ENCODE results near the gene PIK3R3. TPM values are rescaled to one million over a fixed set of nuclear protein-coding genes. Genes with fewer than 3 reads are reported as not detected.

The PIK3R3 gene
- total RNA-seq, 1 experiment from 2014 or later, result 1.6 TPM

DNA sequence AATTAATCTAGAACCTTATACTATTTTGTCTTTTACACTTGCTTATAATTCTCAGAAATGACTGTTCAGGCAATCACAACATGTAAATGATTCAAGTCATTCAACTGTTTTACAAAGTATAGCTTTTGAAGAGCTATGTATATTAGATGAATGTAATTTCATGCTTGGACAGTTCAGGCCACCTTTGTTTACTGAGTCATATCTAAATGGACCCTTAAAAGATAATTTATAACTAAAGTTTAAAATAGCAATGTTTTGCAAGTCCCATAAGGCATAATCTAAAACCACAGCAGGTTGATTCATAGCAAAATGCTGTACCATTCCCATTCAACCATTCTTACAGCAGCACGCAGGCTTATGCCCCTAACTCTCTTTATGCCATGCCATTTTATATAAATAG, 64.8 kb downstream of the PIK3R3 start:
- no peaks in the 10 kb centered on the region for H3K9me3 ChIP-seq (ENCODE audit: control insufficient read depth in 1 of 2, insufficient read depth in 1 of 2, low read depth in 1 of 2, low read length in 2 of 2)
- CTCF ChIA-PET, result no interaction called here
- no peak for TF ChIP-seq CTCF (IDR thresholded peaks at IDR 0.05 in 2 of 3, conservative IDR thresholded peaks at IDR 0.05 in 1 of 3; ENCODE audit: borderline replicate concordance in 1 of 3, insufficient read depth in 1 of 3, low read depth in 2 of 3, low read length in 2 of 3)
- TF ChIP-seq, protein P1, sequence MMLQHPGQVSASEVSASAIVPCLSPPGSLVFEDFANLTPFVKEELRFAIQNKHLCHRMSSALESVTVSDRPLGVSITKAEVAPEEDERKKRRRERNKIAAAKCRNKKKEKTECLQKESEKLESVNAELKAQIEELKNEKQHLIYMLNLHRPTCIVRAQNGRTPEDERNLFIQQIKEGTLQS (IDR thresholded peaks at IDR 0.05), result no peak
- no peak for TF ChIP-seq EZH2phosphoT487 (IDR thresholded peaks at IDR 0.05; ENCODE audit: borderline replicate concordance)
- no peak for TF ChIP-seq MAX (IDR thresholded peaks at IDR 0.05)
- TF ChIP-seq, protein P2, sequence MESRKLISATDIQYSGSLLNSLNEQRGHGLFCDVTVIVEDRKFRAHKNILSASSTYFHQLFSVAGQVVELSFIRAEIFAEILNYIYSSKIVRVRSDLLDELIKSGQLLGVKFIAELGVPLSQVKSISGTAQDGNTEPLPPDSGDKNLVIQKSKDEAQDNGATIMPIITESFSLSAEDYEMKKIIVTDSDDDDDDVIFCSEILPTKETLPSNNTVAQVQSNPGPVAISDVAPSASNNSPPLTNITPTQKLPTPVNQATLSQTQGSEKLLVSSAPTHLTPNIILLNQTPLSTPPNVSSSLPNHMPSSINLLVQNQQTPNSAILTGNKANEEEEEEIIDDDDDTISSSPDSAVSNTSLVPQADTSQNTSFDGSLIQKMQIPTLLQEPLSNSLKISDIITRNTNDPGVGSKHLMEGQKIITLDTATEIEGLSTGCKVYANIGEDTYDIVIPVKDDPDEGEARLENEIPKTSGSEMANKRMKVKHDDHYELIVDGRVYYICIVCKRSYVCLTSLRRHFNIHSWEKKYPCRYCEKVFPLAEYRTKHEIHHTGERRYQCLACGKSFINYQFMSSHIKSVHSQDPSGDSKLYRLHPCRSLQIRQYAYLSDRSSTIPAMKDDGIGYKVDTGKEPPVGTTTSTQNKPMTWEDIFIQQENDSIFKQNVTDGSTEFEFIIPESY (IDR thresholded peaks at IDR 0.05; ENCODE audit: extremely low read depth, insufficient replicate concordance, low read length), result no peak
- TF ChIP-seq RAD21 (IDR thresholded peaks at IDR 0.05; ENCODE audit: low read depth), result no peak
- no peak for TF ChIP-seq ZNF274 (IDR thresholded peaks at IDR 0.05; ENCODE audit: low read depth, low read length)
- TF ChIP-seq SRF (IDR thresholded peaks at IDR 0.05; ENCODE audit: low read depth), result no peak
- no peak for TF ChIP-seq JUND (IDR thresholded peaks at IDR 0.05)
- TF ChIP-seq SP1 (IDR thresholded peaks at IDR 0.05; ENCODE audit: low read depth), result no peak
- no peak for TF ChIP-seq FOSL1 (IDR thresholded peaks at IDR 0.05; ENCODE audit: low read depth)
- H4K20me1 ChIP-seq (ENCODE audit: insufficient read depth), result no peaks in the 10 kb centered on the region
- intact Hi-C loops (cut with micrococcal nuclease), result no loop called here
- H3K36me3 ChIP-seq (ENCODE audit: control insufficient read depth in 1 of 2, insufficient read depth in 2 of 2, low read length in 2 of 2), result no peaks in the 10 kb centered on the region
- H2AFZ ChIP-seq (ENCODE audit: low read depth, low read length, poor library complexity, severe bottlenecking), result no peak overlapping the region
- no peak overlapping the region for H3K27ac ChIP-seq (ENCODE audit: low read depth, low read length)
- H3K4me1 ChIP-seq (ENCODE audit: control insufficient read depth in 1 of 2, insufficient read depth in 2 of 2, low read length in 2 of 2), result peaks cover 0 to 21% of the 10 kb centered on the region in 2 experiments; a peak in 2 of 4 replicates
- no peak overlapping the region for H3K4me3 ChIP-seq (replicated peaks in 1 of 2; ENCODE audit: low read depth in 1 of 2, low read length in 2 of 2)
- POLR2A ChIA-PET, result interaction anchor here (0.6 kb wide), 1 partner anchor 12 kb away, joined by 3 read pairs; no protein-coding TSS in a partner anchor
- no peak overlapping the region for H3K4me2 ChIP-seq (ENCODE audit: low read length)
- H3K9me2 ChIP-seq (ENCODE audit: insufficient read depth), result no peaks in the 10 kb centered on the region
- RAD21 ChIA-PET (ENCODE audit: low non-redundant PET in 1 of 2, low total read pairs in 2 of 2, uncharacterized antibody in 2 of 2, unreplicated experiment in 2 of 2), result no interaction called here
- no peaks in the 10 kb centered on the region for H3K27me3 ChIP-seq (ENCODE audit: insufficient read depth, low read length)
- BruUV-seq (replicated peaks), result no TSS peak
- no peak overlapping the region for H3K9ac ChIP-seq (ENCODE audit: low read length)
- no peak for DNase-seq (ENCODE audit: low read depth, low spot score)
- ATAC-seq, result no peak
- H3K79me2 ChIP-seq (ENCODE audit: insufficient read depth, low read length), result no peaks in the 10 kb centered on the region
